Breast epithelium (tissue), 3 donors: ENCODE measurements around the gene TMED3.

Source experiments
- POLR2A ChIP-seq: fragments of 450-650 bp; IDR thresholded peaks from one replicate; pipeline ENCODE4 v1.6.1; 2016; ENCODE audit warnings: antibody characterized with exemption, mild to moderate bottlenecking, moderate library complexity
- TF ChIP-seq, protein P1 (sequence below), 3 donors: fragments of 450-650 bp; IDR thresholded peaks; one replicate each; pipeline ENCODE4 v1.5.1; 2016 to 2017; ENCODE audit warnings: antibody characterized with exemption in 3 of 3, mild to moderate bottlenecking in 3 of 3, moderate library complexity in 3 of 3

DNA sequence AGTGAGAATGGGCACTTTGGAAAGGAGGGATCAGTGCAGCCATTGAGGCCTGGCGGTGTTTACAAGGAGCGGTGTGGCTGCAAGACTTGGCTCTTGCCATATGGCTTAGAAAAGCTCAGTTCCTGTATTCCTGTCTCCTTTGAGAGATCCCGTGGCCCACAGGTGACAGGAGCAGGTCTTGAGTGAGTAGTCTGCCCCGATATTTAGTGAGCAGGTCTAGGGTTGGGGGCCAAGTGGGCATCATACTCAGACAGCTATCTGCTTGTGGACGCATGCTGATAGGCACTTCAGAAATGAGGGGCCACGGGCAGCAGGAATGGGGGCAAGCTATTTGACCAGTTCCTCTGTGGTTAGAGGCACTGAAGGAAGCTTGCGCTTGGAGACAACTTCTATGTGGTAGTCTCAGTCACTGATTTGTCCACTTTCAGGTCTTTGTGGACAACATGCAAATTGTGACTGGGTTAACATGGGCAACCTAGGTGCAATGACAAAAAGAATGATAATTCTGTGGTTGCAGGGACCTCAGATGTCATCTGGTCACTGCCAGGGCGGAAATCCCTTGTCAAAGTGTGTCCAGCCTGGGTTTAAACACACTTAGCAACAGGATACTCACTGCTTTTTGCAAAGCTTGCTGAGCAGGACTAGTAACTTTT, 1.1 kb downstream of the TMED3 start:
- TF ChIP-seq, protein P1, sequence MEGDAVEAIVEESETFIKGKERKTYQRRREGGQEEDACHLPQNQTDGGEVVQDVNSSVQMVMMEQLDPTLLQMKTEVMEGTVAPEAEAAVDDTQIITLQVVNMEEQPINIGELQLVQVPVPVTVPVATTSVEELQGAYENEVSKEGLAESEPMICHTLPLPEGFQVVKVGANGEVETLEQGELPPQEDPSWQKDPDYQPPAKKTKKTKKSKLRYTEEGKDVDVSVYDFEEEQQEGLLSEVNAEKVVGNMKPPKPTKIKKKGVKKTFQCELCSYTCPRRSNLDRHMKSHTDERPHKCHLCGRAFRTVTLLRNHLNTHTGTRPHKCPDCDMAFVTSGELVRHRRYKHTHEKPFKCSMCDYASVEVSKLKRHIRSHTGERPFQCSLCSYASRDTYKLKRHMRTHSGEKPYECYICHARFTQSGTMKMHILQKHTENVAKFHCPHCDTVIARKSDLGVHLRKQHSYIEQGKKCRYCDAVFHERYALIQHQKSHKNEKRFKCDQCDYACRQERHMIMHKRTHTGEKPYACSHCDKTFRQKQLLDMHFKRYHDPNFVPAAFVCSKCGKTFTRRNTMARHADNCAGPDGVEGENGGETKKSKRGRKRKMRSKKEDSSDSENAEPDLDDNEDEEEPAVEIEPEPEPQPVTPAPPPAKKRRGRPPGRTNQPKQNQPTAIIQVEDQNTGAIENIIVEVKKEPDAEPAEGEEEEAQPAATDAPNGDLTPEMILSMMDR (IDR thresholded peaks at IDR 0.05): no peak
- no peak for TF ChIP-seq POLR2A
